ENCODE results near the gene DHODH.
"Not testable (repeated sequence)": the region's sequence is repeated elsewhere in the genome, so short reads cannot be mapped to it uniquely, and the experiment has no call there.

The DHODH gene

DNA sequence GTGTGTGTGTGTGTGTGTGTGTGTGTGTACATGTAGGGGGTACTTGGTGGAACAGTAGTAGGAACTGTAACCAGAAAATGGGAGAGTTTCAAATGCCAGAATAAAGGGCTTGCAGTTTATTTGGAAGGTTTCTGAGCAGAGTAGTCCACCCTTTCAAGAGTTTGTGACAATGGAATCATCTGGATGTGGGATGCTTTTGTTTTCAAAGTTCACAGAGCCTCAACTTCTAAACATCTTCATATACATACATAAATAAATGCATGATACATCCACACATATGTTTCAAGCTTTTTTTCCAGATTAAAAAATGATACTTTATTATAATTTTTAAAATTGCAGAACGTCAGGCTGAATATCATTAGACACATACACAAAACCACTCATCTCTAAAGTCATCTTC lies 5.9 kb upstream of the DHODH start:
- Histone ChIP-seq H2BK120ac (ENCODE audit: low read depth, low read length) (no peak overlapping the region), H4K91ac (ENCODE audit: low read depth, low read length, poor library complexity) (no peak overlapping the region), H2BK5ac (ENCODE audit: low read length) (no peak overlapping the region), H3K14ac (ENCODE audit: low read length) (no peak overlapping the region), H3K23ac (ENCODE audit: low read depth, low read length, poor library complexity) (no peak overlapping the region), H2AK5ac (ENCODE audit: low read depth, low read length) (no peak overlapping the region), H3K9me3 (replicated peaks in 1 of 2; ENCODE audit: control insufficient read depth in 2 of 2, insufficient read depth in 1 of 2, low read depth in 1 of 2, low read length in 2 of 2) (no peaks in the 10 kb centered on the region), H2BK12ac (ENCODE audit: low read length) (no peak overlapping the region), H4K8ac (ENCODE audit: low read depth, low read length) (no peak overlapping the region), H3K4me1 (ENCODE audit: control insufficient read depth in 2 of 2, insufficient read depth in 1 of 2, low read depth in 1 of 2, low read length in 2 of 2) (no peaks in the 10 kb centered on the region), H3K4ac (ENCODE audit: low read length) (no peak overlapping the region), H3K18ac (ENCODE audit: low read length) (no peak overlapping the region), H3K79me1 (ENCODE audit: low read depth, low read length) (no peaks in the 10 kb centered on the region), H2BK15ac (ENCODE audit: low read length) (no peak overlapping the region), H3K27ac (replicated peaks; ENCODE audit: low read length) (no peak overlapping the region), H3K36me3 (replicated peaks in 1 of 2; ENCODE audit: control insufficient read depth in 2 of 2, insufficient read depth in 2 of 2, low read length in 2 of 2) (no peaks in the 10 kb centered on the region), H3K27me3 (ENCODE audit: control insufficient read depth in 3 of 3, insufficient read depth in 3 of 3, low read depth in 1 of 3, low read length in 3 of 3) (peaks cover 0 to 10% (median 0%) of the 10 kb centered on the region in 3 experiments), H3K4me2 (ENCODE audit: insufficient read depth, low read length, poor library complexity, severe bottlenecking) (no peak overlapping the region), H2AFZ (ENCODE audit: low read length) (no peak overlapping the region), H3K4me3 (ENCODE audit: low read length in 2 of 2) (no peak overlapping the region), H3K9ac (ENCODE audit: low read depth, low read length, poor library complexity) (no peak overlapping the region)
- no CpG with 5 or more reads among the region's 1 CpG for WGBS, 2 donors (ENCODE audit: extremely low coverage in 2 of 2, insufficient read length in 2 of 2, insufficient replicate concordance in 1 of 2)
- no peak for DNase-seq (ENCODE audit: low spot score)

DNA sequence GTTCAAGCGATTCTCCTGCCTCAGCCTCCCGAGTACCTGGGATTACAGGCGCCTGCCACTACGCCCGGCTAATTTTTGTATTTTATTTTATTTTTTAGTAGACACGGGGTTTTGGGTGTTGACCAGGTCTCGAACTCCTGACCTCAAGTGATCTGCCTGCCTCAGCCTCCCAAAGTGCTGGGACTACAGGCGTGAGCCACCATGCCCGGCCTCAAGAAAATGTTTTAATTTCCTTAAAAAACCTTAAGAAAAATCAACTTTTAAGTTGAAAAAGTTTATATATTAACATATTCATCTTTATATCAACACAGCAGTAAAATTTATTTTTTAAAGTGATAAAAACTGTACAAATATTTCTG lies 500 bp upstream of the DHODH start:
- H3K4me2 ChIP-seq (ENCODE audit: insufficient read depth, low read length, poor library complexity, severe bottlenecking); H2BK5ac ChIP-seq (ENCODE audit: low read length); H3K27ac ChIP-seq (replicated peaks; ENCODE audit: low read length); H4K8ac ChIP-seq (ENCODE audit: low read depth, low read length); DNase-seq (ENCODE audit: low spot score); H3K14ac ChIP-seq (ENCODE audit: low read length); H2AK5ac ChIP-seq (ENCODE audit: low read depth, low read length); H2BK120ac ChIP-seq (ENCODE audit: low read depth, low read length); H2BK15ac ChIP-seq (ENCODE audit: low read length); H2BK12ac ChIP-seq (ENCODE audit: low read length); H3K9ac ChIP-seq (ENCODE audit: low read depth, low read length, poor library complexity); H3K79me1 ChIP-seq (ENCODE audit: low read depth, low read length); H4K91ac ChIP-seq (ENCODE audit: low read depth, low read length, poor library complexity); H3K9me3 ChIP-seq (replicated peaks in 1 of 2; ENCODE audit: control insufficient read depth in 2 of 2, insufficient read depth in 1 of 2, low read depth in 1 of 2, low read length in 2 of 2); H3K4me1 ChIP-seq (ENCODE audit: control insufficient read depth in 2 of 2, insufficient read depth in 1 of 2, low read depth in 1 of 2, low read length in 2 of 2); H3K18ac ChIP-seq (ENCODE audit: low read length); H3K23ac ChIP-seq (ENCODE audit: low read depth, low read length, poor library complexity); H3K4ac ChIP-seq (ENCODE audit: low read length): not testable (repeated sequence)
- peaks cover 10 to 21% of the 10 kb centered on the region in 2 donors for H3K36me3 ChIP-seq (replicated peaks in 1 of 2; ENCODE audit: control insufficient read depth in 2 of 2, insufficient read depth in 2 of 2, low read length in 2 of 2)
- peaks cover 0 to 10% (median 0%) of the 10 kb centered on the region in 3 experiments for H3K27me3 ChIP-seq (ENCODE audit: control insufficient read depth in 3 of 3, insufficient read depth in 3 of 3, low read depth in 1 of 3, low read length in 3 of 3)
- peak overlapping the region; percentile 97 for H2AFZ ChIP-seq (ENCODE audit: low read length)
- no CpG with 5 or more reads among the region's 9 CpGs for WGBS, 2 donors (ENCODE audit: extremely low coverage in 2 of 2, insufficient read length in 2 of 2, insufficient replicate concordance in 1 of 2)
- H3K4me3 ChIP-seq (ENCODE audit: low read length in 2 of 2) = peak overlapping the region in 1 of 2 donors; percentile 98

DNA sequence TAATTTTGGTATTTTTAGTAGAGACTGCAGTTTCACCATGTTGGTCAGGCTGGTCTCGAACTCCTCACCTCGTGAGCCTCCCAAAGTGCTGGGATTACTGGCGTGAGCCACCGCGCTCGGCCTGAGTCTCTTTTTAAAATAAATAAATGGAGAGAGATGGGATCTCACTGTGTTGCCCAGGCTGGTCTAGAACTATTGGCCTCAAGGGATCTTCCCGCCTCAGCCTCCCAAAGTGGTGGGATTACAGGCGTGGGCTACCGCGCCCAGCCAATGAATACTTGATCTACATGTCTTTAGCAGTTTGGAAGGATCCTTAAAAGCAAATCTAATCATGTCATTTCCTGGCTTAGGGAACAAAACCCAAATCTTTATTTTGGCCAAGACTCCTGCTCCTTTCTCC lies 1.2 kb downstream of the DHODH start:
- Histone ChIP-seq H3K4me3 (ENCODE audit: low read length in 2 of 2) (no peak overlapping the region), H2AK5ac (ENCODE audit: low read depth, low read length) (no peak overlapping the region), H3K14ac (ENCODE audit: low read length) (no peak overlapping the region), H3K4me2 (ENCODE audit: insufficient read depth, low read length, poor library complexity, severe bottlenecking) (no peak overlapping the region), H2BK120ac (ENCODE audit: low read depth, low read length) (no peak overlapping the region), H3K27me3 (ENCODE audit: control insufficient read depth in 3 of 3, insufficient read depth in 3 of 3, low read depth in 1 of 3, low read length in 3 of 3) (peaks cover 0 to 7% (median 0%) of the 10 kb centered on the region in 3 experiments), H3K27ac (replicated peaks; ENCODE audit: low read length) (no peak overlapping the region), H3K36me3 (replicated peaks in 1 of 2; ENCODE audit: control insufficient read depth in 2 of 2, insufficient read depth in 2 of 2, low read length in 2 of 2) (peaks cover 12 to 35% of the 10 kb centered on the region in 2 donors), H3K79me1 (ENCODE audit: low read depth, low read length) (no peaks in the 10 kb centered on the region), H3K9me3 (replicated peaks in 1 of 2; ENCODE audit: control insufficient read depth in 2 of 2, insufficient read depth in 1 of 2, low read depth in 1 of 2, low read length in 2 of 2) (no peaks in the 10 kb centered on the region), H2BK12ac (ENCODE audit: low read length) (no peak overlapping the region), H4K8ac (ENCODE audit: low read depth, low read length) (no peak overlapping the region), H2AFZ (ENCODE audit: low read length) (no peak overlapping the region), H3K23ac (ENCODE audit: low read depth, low read length, poor library complexity) (no peak overlapping the region), H2BK15ac (ENCODE audit: low read length) (no peak overlapping the region), H3K9ac (ENCODE audit: low read depth, low read length, poor library complexity) (no peak overlapping the region), H3K4ac (ENCODE audit: low read length) (no peak overlapping the region), H2BK5ac (ENCODE audit: low read length) (no peak overlapping the region), H3K18ac (ENCODE audit: low read length) (no peak overlapping the region), H4K91ac (ENCODE audit: low read depth, low read length, poor library complexity) (no peak overlapping the region), H3K4me1 (ENCODE audit: control insufficient read depth in 2 of 2, insufficient read depth in 1 of 2, low read depth in 1 of 2, low read length in 2 of 2) (no peaks in the 10 kb centered on the region)
- no CpG with 5 or more reads among the region's 10 CpGs for WGBS, 2 donors (ENCODE audit: extremely low coverage in 2 of 2, insufficient read length in 2 of 2, insufficient replicate concordance in 1 of 2)
- DNase-seq (ENCODE audit: low spot score) = no peak

DNA sequence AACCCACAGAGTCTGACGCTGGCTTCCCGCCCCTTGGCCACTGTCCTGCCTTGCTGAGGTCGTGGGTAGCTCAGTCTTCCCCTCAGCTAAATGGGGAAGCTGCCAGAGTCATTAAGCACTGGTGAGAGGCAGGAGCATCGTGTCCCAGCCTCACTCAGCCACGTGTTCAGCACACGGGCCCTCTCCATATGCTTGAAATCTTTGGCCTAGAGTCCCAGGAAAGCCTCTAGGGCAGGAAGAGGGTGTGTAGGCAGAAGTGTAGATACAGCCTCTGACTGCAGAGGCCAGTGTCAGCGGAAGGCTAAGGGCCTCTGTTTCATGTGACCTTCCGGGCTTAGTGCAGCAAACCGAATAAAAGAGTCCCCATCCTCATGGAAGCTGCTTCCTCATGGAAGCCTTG lies 4.1 kb downstream of the DHODH start:
- Histone ChIP-seq H3K79me1 (ENCODE audit: low read depth, low read length) (no peaks in the 10 kb centered on the region), H4K8ac (ENCODE audit: low read depth, low read length) (no peak overlapping the region), H2AFZ (ENCODE audit: low read length) (no peak overlapping the region), H3K4ac (ENCODE audit: low read length) (no peak overlapping the region), H3K23ac (ENCODE audit: low read depth, low read length, poor library complexity) (peak overlapping the region; percentile 2), H2AK5ac (ENCODE audit: low read depth, low read length) (no peak overlapping the region), H3K18ac (ENCODE audit: low read length) (no peak overlapping the region), H2BK120ac (ENCODE audit: low read depth, low read length) (no peak overlapping the region), H3K9me3 (replicated peaks in 1 of 2; ENCODE audit: control insufficient read depth in 2 of 2, insufficient read depth in 1 of 2, low read depth in 1 of 2, low read length in 2 of 2) (no peaks in the 10 kb centered on the region), H4K91ac (ENCODE audit: low read depth, low read length, poor library complexity) (no peak overlapping the region), H3K4me1 (ENCODE audit: control insufficient read depth in 2 of 2, insufficient read depth in 1 of 2, low read depth in 1 of 2, low read length in 2 of 2) (no peaks in the 10 kb centered on the region), H3K4me2 (ENCODE audit: insufficient read depth, low read length, poor library complexity, severe bottlenecking) (no peak overlapping the region), H2BK5ac (ENCODE audit: low read length) (no peak overlapping the region), H3K27ac (replicated peaks; ENCODE audit: low read length) (no peak overlapping the region), H3K14ac (ENCODE audit: low read length) (no peak overlapping the region), H2BK12ac (ENCODE audit: low read length) (no peak overlapping the region), H3K36me3 (replicated peaks in 1 of 2; ENCODE audit: control insufficient read depth in 2 of 2, insufficient read depth in 2 of 2, low read length in 2 of 2) (peaks cover 19 to 63% of the 10 kb centered on the region in 2 donors), H3K9ac (ENCODE audit: low read depth, low read length, poor library complexity) (no peak overlapping the region), H3K4me3 (ENCODE audit: low read length in 2 of 2) (peak overlapping the region in 1 of 2 donors; percentile 4), H3K27me3 (ENCODE audit: control insufficient read depth in 3 of 3, insufficient read depth in 3 of 3, low read depth in 1 of 3, low read length in 3 of 3) (no peaks in the 10 kb centered on the region), H2BK15ac (ENCODE audit: low read length) (no peak overlapping the region)
- no CpG with 5 or more reads among the region's 9 CpGs for WGBS, 2 donors (ENCODE audit: extremely low coverage in 2 of 2, insufficient read length in 2 of 2, insufficient replicate concordance in 1 of 2)
- DNase-seq (ENCODE audit: low spot score) = no peak
